ENCODE results near the gene NOC2L.

The NOC2L gene

DNA sequence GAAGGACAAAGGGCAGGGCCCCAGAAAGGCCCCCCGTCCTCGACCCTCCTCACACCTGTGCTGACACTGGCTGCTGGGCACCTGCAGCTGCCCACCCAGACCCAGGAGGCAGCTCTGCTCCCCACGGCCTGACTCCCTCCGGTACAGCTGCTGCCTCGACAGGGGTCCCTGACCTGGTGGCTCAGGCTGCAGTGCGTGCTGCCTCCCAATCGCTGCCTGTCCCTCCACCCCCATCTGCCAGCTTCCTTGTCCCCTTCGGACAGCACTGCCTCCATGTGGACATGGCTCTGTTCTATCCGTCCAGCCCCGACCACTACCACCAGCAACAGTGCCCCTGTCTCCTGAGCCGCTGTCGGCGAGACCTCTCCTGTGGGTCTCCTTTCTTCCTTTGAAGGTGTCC lies 4.1 kb downstream of the NOC2L start:
- TF ChIP-seq EP300 (IDR thresholded peaks at IDR 0.05; ENCODE audit: borderline replicate concordance): no peak
- TF ChIP-seq NFIC (IDR thresholded peaks at IDR 0.05): no peak
- no peak for TF ChIP-seq TCF12 (IDR thresholded peaks at IDR 0.05; ENCODE audit: low read depth)
- no peak for TF ChIP-seq TAF1 (IDR thresholded peaks at IDR 0.05; ENCODE audit: low read depth)
- TF ChIP-seq ZBTB7A (IDR thresholded peaks at IDR 0.05; ENCODE audit: low read depth): no peak
- no peak for TF ChIP-seq FOXM1 (IDR thresholded peaks at IDR 0.05; ENCODE audit: borderline replicate concordance, low read depth)
- no peak for TF ChIP-seq YY1 (IDR thresholded peaks at IDR 0.05; ENCODE audit: low read depth)
- TF ChIP-seq RAD21 (IDR thresholded peaks at IDR 0.05; ENCODE audit: low read depth): no peak
- TF ChIP-seq CREB1 (IDR thresholded peaks at IDR 0.05; ENCODE audit: low read depth): no peak
- TF ChIP-seq, protein P1, sequence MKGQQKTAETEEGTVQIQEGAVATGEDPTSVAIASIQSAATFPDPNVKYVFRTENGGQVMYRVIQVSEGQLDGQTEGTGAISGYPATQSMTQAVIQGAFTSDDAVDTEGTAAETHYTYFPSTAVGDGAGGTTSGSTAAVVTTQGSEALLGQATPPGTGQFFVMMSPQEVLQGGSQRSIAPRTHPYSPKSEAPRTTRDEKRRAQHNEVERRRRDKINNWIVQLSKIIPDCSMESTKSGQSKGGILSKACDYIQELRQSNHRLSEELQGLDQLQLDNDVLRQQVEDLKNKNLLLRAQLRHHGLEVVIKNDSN (IDR thresholded peaks at IDR 0.05): no peak
- TF ChIP-seq, protein P2, sequence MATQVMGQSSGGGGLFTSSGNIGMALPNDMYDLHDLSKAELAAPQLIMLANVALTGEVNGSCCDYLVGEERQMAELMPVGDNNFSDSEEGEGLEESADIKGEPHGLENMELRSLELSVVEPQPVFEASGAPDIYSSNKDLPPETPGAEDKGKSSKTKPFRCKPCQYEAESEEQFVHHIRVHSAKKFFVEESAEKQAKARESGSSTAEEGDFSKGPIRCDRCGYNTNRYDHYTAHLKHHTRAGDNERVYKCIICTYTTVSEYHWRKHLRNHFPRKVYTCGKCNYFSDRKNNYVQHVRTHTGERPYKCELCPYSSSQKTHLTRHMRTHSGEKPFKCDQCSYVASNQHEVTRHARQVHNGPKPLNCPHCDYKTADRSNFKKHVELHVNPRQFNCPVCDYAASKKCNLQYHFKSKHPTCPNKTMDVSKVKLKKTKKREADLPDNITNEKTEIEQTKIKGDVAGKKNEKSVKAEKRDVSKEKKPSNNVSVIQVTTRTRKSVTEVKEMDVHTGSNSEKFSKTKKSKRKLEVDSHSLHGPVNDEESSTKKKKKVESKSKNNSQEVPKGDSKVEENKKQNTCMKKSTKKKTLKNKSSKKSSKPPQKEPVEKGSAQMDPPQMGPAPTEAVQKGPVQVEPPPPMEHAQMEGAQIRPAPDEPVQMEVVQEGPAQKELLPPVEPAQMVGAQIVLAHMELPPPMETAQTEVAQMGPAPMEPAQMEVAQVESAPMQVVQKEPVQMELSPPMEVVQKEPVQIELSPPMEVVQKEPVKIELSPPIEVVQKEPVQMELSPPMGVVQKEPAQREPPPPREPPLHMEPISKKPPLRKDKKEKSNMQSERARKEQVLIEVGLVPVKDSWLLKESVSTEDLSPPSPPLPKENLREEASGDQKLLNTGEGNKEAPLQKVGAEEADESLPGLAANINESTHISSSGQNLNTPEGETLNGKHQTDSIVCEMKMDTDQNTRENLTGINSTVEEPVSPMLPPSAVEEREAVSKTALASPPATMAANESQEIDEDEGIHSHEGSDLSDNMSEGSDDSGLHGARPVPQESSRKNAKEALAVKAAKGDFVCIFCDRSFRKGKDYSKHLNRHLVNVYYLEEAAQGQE (IDR thresholded peaks at IDR 0.05; ENCODE audit: low read depth): no peak
- no peak for TF ChIP-seq TEAD4 (IDR thresholded peaks at IDR 0.05)
- TF ChIP-seq, protein P3, sequence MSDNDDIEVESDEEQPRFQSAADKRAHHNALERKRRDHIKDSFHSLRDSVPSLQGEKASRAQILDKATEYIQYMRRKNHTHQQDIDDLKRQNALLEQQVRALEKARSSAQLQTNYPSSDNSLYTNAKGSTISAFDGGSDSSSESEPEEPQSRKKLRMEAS (IDR thresholded peaks at IDR 0.05): no peak
- no peak for TF ChIP-seq EGR1 (IDR thresholded peaks at IDR 0.05)
- TF ChIP-seq CEBPB (IDR thresholded peaks at IDR 0.05): no peak

DNA sequence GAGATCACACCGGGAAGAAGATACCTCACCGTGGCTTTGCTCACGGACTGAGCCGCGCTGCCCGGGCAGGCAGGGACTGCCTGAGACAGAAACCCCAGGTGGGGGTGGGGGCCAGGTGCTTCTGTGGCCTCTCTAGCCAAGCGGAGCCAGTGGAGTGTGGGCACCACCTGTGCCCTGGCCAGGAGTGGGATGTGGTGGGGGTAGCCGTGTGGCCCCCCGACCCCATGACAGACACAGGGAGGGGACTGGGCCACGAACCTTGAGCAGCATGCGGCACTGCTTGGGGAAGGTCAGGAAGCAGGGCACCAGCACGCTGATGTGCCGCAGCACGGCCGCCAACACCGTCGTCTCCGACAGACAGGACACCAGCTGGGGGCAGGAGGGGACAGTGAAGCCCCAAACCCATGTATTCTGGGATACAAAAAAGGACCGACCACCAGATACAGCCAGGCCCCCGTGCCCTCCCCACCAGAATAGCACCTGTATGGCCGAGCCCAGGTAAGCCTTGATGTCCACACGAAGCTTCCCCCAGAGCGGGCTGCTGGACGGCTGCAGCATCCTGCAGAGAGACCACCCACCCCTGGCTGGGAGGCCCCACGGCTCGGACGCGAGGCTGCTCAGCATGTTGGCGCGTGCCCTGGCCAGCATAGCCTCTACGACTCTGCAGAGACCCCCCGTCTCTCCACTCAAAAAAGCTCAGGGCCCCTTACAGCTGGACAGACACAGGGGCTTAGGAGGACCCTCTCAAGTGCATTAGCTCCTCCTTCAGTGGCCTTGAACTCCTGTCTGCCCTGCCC lies 5.3 kb downstream of the NOC2L start:
- TF ChIP-seq TAF1 (IDR thresholded peaks at IDR 0.05; ENCODE audit: low read depth) (no peak), ZBTB7A (IDR thresholded peaks at IDR 0.05; ENCODE audit: low read depth) (no peak), TEAD4 (IDR thresholded peaks at IDR 0.05) (no peak), CREB1 (IDR thresholded peaks at IDR 0.05; ENCODE audit: low read depth) (no peak), EGR1 (IDR thresholded peaks at IDR 0.05) (no peak), NFIC (IDR thresholded peaks at IDR 0.05) (no peak), YY1 (IDR thresholded peaks at IDR 0.05; ENCODE audit: low read depth) (no peak), CEBPB (IDR thresholded peaks at IDR 0.05) (no peak), EP300 (IDR thresholded peaks at IDR 0.05; ENCODE audit: borderline replicate concordance) (no peak), TCF12 (IDR thresholded peaks at IDR 0.05; ENCODE audit: low read depth) (no peak), FOXM1 (IDR thresholded peaks at IDR 0.05; ENCODE audit: borderline replicate concordance, low read depth) (no peak)
- TF ChIP-seq, protein P3 (IDR thresholded peaks at IDR 0.05): no peak
- TF ChIP-seq, protein P2 (IDR thresholded peaks at IDR 0.05; ENCODE audit: low read depth): no peak
- TF ChIP-seq, protein P1 (IDR thresholded peaks at IDR 0.05): no peak

DNA sequence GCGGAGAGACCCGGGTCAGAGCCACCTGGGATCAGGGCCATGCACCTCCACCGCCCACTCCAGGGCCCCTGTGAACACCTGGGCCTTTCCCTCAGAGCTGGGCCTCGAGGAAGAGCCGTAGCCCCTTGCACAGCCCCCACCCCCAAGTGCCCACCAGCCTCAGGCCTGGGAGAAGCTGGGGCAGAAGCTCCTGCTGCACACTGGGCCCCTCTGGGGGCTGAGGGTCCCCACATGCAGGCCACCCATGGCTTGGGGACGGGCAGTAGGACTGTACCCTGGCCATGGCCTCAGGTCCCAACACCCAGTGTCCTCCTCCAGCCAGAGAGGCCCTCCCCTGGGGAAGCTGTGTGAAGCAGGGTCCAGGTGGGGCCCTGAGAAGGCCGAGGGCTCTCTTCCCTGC lies 6.5 kb downstream of the NOC2L start:
- TF ChIP-seq TAF1 (IDR thresholded peaks at IDR 0.05; ENCODE audit: low read depth) (no peak), NFIC (IDR thresholded peaks at IDR 0.05) (no peak), EGR1 (IDR thresholded peaks at IDR 0.05) (no peak), YY1 (IDR thresholded peaks at IDR 0.05; ENCODE audit: low read depth) (no peak), EP300 (IDR thresholded peaks at IDR 0.05; ENCODE audit: borderline replicate concordance) (no peak), FOXM1 (IDR thresholded peaks at IDR 0.05; ENCODE audit: borderline replicate concordance, low read depth) (no peak), TCF12 (IDR thresholded peaks at IDR 0.05; ENCODE audit: low read depth) (no peak), TEAD4 (IDR thresholded peaks at IDR 0.05) (no peak), CEBPB (IDR thresholded peaks at IDR 0.05) (no peak), ZBTB7A (IDR thresholded peaks at IDR 0.05; ENCODE audit: low read depth) (no peak), CREB1 (IDR thresholded peaks at IDR 0.05; ENCODE audit: low read depth) (no peak), RAD21 (IDR thresholded peaks at IDR 0.05; ENCODE audit: low read depth) (no peak)
- TF ChIP-seq, protein P3 (IDR thresholded peaks at IDR 0.05): no peak
- TF ChIP-seq, protein P1 (IDR thresholded peaks at IDR 0.05): no peak
- TF ChIP-seq, protein P2 (IDR thresholded peaks at IDR 0.05; ENCODE audit: low read depth): no peak
